ENCODE measurements around the gene TEAD1.
A peak's percentile ranks its signal among the peaks of the same experiment; 100 is the strongest.

The TEAD1 gene

GRCh38 chr11:12673924-12674570, at the start of gene TEAD1:
TSS of gene TEAD1 (plus strand) at chr11:12674421.
- DNase-seq (ENCODE audit: low spot score): peak; percentile 95

GRCh38 chr11:12624595-12624994, 49.6 kb upstream of the TEAD1 start:
- no peak for DNase-seq (ENCODE audit: low spot score)

DNA sequence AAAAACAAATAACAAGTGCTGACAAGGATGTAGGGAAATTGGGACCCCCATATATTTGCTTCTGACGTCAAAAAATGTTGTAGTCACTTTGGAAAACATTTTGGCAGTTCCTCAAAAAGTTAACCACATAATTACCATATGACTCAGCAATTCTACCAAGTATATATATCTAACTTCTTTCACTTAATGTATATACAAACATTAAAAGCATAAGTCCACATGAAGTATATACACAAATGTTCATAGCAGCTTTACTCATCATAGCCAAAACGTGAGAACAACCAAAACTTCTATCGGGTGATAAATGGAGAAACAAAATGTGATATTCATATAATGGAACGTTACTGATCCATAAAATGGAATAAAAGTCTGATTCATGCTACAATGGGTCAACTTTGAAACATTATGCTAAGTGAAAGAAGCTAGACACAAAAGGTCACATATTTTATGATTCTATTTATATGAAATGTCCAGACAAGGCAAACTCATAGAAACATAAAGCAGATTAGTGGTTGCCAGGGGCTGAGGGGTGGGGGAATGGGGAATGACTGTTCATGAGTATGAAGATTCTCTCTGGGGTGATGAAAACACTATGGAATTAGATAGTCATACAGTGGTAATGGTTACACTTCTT, 48.7 kb upstream of the TEAD1 start:
- no peak for DNase-seq (ENCODE audit: low spot score)

DNA sequence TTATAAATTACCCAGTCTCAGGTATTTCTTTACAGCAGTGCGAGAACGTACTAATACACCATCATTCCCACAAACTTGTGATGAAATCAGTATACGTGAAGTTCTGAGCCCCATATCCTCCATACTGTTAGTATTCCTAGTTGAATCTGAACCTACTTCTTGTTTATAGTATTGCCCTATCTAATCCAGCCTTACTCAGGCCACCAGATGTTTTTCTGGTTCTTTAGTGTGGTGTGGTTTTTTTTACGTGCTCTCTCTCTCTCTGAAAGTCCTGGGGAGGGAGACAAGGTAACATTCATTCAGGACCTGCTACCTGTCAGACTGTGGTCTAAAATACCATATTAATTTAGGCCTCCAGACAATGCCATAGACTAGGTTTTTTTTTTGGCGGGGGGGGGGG, 47.6 kb upstream of the TEAD1 start:
- no peak for DNase-seq (ENCODE audit: low spot score)

DNA sequence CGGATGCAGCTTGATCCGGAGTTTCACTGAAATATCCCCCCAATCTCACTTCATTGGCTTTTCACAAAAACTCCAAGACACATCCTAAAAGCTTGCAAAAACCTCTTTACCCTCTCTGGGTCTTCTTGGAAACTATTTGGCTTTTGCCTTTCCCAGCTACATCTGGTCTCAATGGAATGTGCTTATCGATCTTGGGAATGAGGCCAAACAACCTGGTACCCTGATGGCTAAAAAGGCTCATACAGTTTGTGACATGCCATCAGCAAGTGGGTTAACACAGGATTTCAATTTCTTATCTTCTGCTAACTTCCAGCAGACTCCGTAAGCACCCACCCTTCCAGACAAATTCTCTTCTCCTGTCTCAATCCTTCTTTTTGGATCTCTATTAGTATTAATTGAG, 45.9 kb upstream of the TEAD1 start:
- DNase-seq (ENCODE audit: low spot score): no peak

DNA sequence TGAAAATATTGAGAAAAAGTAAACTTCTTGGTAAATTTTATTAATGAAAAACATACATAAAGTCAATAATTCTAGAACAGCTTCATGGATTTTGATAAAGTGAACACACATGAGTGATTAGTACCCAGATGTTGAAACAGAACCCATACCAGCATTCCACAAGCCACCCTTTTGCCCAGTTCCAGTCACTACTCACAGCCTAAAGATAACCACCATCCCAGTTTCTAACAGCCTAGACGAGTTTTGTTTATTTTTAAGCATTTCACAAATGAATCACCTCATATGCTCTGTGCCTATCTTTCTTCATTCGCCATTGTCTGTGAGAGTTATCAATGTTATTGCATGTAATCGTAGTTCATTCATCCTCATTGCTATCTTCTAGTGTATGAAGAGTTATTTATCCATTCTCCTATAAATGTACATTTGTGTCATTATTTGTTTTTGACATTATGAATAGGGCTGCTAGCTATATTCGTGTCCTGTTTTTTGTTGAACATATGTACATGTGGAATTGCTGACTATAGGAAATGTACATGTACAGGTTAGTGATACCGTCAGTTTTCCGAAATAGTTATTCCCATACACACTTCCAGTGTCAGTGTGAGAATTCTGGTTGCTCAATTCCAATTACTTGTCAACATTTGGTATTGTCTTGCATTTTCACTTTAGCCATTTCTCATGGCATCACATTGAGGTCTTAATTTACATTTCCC, 44.5 kb upstream of the TEAD1 start:
- no peak for DNase-seq (ENCODE audit: low spot score)

DNA sequence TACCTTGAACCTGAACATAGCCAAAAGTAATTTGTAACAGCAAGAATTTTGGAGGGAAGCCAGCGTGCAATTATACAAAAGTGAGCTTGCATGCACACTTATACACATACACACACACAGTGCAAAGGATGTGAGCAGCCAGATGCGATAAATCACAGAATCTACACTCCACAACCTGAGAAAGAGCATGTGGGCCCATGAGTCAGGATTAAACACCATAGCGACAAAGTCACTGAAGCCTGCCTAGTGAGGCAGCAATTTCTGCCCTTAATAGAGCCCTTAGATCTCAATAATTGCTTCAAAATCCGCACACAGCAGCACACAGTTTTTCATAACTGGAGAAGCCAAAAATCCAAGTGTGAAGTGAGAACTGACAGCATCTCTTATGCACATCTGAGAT, 42.6 kb upstream of the TEAD1 start:
- DNase-seq (ENCODE audit: low spot score): no peak

DNA sequence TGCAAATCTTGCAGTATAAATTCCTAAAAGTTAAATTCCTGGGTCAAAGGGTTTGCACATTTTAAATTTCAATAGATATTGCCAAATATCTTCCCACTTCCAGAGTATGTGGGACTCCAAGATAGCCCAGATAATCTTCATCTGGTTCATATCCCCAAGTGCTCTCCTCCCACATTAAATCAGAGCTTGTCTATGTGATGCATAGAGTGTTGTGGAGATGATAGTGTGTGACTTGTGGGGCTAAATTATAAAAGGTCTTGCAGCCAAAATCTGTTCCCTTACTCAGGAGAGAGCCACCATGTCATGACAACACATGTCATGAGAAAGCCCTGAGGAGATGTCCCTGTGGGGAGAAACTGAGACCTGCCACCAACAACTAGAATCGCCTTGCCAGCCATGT, 39.9 kb upstream of the TEAD1 start:
- no peak for DNase-seq (ENCODE audit: low spot score)

- DNase-seq (ENCODE audit: low spot score): peak; percentile 71
These were observed 37.3 kb upstream of the TEAD1 start for GRCh38 chr11:12636871-12637410.

- DNase-seq (ENCODE audit: low spot score): no peak
These were observed 34.8 kb upstream of the TEAD1 start for GRCh38 chr11:12639388-12639787.

- no peak for DNase-seq (ENCODE audit: low spot score)
These were observed 33.9 kb upstream of the TEAD1 start for GRCh38 chr11:12640355-12640754.

- DNase-seq (ENCODE audit: low spot score): no peak
These were observed 33.0 kb upstream of the TEAD1 start for GRCh38 chr11:12640926-12641849.

DNA sequence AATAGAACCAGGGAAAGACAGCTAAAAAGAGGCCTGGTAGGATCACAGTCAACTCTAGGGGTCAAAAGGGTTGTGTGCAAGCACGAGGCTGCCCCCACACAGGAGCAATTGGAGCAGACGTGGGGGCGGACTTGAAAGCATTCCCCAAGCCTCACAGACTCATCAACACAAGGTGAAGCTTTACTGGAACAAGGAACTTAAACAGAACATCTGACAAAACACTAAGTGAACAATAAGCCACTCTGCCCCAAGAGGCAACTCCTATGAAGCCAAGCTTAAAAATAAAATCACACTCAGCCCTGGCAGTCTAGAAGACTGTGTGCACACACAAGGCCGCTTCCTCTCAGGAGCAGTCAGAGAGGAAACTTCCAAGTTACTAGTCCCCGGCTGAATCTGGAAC, 32.2 kb upstream of the TEAD1 start:
- DNase-seq (ENCODE audit: low spot score): peak; percentile 35

- no peak for DNase-seq (ENCODE audit: low spot score)
These were observed 31.3 kb upstream of the TEAD1 start for GRCh38 chr11:12642806-12643428.

- no peak for DNase-seq (ENCODE audit: low spot score)
These were observed 27.7 kb upstream of the TEAD1 start for GRCh38 chr11:12646478-12646877.

DNA sequence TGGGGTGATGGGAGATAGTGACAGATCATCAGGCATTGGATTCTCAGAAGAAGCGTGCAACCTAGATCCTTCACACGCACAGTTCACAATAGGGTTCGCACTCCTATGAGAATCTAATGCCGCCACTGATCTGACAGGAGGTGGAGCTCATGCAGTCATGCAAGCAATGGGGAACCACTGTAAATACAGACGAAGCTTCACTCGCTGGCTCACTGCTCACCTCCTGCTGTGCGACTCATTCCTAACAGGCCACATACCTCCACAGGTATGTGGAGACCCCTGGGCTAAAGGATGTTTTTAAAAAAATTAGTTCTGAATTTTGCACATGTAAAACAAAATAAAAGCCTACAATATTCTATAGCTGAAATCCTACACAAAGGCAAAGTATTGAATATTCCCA, 20.5 kb upstream of the TEAD1 start:
- DNase-seq (ENCODE audit: low spot score): no peak

- no peak for DNase-seq (ENCODE audit: low spot score)
These were observed 18.4 kb upstream of the TEAD1 start for GRCh38 chr11:12655842-12656241.

- no peak for DNase-seq (ENCODE audit: low spot score)
These were observed 16.9 kb upstream of the TEAD1 start for GRCh38 chr11:12657336-12657735.

- DNase-seq (ENCODE audit: low spot score): no peak
These were observed 16.2 kb upstream of the TEAD1 start for GRCh38 chr11:12657981-12658380.

DNA sequence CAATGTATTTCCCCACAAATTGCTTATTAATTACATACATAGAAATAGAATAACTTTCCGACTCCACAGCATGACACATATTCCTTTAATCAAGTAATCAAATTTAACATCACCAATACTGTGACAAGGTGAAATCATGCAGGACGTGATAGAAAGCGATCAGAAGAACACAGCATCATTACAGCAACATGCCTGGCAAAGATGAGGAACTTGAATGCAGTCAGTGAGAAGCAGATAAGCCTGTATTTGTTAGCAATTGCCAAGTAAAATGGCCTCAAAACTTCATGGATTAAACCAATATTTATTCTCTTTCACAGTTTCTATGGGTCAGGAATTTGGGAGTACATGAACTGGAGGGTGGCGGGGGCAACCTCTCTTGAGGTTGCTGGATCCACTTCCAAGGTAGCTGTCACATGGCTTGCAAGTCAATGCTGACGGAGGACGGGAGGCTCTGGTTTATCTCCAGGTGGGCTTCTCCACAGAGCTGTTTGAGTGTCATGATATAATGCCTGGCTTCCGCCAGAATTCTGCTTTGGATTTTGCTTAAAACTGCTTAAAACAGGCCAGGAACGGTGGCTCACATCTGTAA, 12.0 kb upstream of the TEAD1 start:
- no peak for DNase-seq (ENCODE audit: low spot score)

GRCh38 chr11:12664385-12664784, 9.8 kb upstream of the TEAD1 start:
- no peak for DNase-seq (ENCODE audit: low spot score)

Measured in COLO829 (cell line).